HG02870 (cell line): ENCODE measurements around the gene YLPM1.

Source experiments
- ATAC-seq: cut with Tn5 transposase; IDR thresholded peaks from one replicate; pipeline ENCODE4 v1.9.1; 2021; ENCODE audit warnings: mild to moderate bottlenecking, moderate library complexity; ENCODE audit not compliant: unreplicated experiment

The YLPM1 gene

DNA sequence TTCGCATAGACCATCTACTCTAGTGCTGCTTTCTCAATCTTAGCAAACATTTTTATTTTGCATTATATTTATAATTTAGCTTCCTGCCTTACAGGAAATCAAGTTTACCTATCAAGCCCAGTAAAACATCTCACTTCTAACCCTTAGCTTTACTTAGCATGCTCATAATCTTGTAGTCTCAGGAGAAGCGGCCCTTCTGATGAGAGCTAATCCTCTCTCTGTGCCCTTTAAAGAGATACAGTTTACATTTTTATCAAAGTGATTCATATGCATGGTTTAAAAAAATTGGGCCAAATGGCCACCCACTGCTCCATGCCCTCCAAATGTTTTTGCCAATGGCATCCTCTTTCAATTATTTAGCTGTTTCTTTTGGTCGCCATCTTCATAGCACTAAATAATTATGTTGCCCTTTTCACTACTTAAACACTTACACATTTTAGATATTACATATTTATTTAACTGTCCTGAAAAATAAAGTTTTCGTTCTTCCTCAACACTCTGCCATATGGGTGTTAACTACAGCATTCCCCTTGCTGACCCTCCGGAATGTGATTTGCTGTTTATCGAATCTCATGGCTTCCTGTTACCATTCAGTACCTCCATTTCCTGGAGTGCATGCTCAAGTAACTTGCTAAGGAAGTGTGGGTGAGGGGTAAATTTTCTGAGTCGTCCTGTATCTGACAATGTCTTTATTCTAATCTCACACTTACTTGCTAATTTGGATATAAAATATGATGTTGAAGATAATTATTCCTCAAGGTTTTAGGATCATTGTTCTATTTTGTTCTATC is 29.3 kb downstream of the YLPM1 start:
- no peak for ATAC-seq

GRCh38 chr14:74793506-74794155 is 30.5 kb downstream of the YLPM1 start:
- no peak for ATAC-seq

GRCh38 chr14:74794947-74795346 is 31.8 kb downstream of the YLPM1 start:
- no peak for ATAC-seq

GRCh38 chr14:74799765-74800164 is 36.6 kb downstream of the YLPM1 start:
- no peak for ATAC-seq

GRCh38 chr14:74800780-74801179 is 37.7 kb downstream of the YLPM1 start:
- ATAC-seq: no peak

DNA sequence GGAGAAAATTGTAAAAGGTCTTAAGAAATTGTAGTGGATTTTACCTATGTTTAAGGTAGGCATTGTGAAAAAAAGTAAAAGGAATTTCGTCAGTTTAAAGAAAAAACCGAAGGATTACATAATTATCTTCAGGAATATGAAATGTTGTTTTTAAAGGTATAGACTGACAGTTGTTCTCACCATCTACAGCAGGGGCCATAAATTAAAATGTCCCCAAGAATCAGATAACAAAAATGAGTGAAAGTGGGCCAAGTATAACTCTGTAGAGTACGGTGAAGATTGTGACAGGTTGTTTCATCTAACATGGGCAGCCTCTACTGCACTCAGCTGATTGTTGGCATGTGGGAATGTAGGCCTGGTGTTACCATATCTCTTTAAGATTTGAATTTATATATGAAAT is 38.3 kb downstream of the YLPM1 start:
- ATAC-seq: no peak

DNA sequence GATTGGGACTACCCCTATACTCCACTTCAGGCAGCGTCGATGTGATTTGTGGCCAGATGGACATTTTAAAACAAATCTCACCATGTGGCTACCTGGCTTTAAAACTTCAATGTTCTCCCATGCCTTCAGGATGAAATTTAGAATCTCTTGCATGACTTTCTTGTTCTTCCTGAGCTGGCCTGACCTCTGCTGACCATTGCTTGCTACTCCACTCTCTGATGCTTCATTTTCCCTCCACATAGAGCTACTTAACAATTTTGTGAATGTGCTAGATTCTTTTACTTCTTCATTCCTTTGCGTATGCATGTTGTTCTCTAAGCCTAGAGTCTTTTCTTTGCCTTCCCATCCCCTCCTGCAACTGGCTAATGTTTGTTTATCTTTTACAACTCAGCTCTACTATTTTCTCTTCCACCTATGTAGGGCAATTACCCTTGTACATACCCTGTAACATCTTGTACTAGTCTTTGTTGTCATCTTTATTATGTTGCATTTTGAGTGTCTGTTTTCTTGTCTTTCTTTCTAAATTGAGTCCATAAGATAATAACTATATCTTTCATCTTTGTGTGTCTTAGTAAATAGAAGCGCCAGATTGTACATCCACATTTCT is 41.2 kb downstream of the YLPM1 start:
- no peak for ATAC-seq

DNA sequence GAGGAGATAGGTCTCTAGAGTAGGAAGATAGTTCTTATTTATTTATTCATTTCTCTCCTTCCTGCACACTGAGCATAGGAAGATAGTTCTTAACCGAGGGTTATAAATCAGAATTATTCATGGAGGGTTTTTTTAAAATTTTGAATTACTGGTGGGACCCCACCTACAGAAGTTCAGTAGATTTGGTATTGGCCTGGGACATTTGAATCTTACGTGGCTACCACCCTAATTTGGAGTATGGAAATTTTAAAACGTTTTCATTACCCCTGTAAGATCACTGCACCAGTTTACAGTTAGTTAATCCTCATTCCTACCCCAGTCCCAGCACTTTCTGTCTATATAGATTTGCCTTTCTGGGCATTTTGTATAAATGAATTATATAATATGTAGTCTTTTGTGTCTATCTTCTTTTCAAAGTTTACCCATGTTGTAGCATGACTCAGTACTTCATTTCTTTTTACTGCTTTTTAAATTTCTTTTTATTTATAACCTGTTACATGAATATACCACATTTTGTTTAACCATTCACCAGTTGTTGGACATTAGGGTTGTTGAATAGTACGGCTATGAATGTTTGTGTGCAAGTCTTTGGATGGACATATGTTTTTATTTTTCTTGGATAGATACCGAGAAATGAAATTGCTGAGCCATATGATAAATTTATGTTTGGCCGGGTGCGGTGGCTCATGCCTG is 44.9 kb downstream of the YLPM1 start:
- no peak for ATAC-seq

DNA sequence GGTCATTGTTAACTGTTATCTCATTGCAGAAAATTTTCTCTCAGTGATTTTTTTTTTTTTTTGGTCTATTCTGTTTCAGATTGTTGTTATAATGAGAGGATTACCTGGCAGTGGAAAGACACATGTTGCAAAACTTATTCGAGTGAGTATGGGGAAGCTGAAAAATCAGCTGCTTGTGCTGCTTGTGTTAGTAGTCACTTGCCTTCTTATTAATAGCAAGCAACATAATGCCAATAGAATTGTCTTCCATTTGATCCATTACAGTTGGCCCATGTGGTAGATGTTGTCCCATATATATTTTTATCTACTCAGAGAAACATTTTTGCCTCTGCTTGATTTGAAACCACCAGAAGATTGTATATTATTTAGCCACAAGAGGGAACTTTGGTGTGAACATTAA is 53.0 kb downstream of the YLPM1 start:
- no peak for ATAC-seq

GRCh38 chr14:74820288-74820687 is 57.2 kb downstream of the YLPM1 start:
- ATAC-seq: no peak

- ATAC-seq: no peak
Measured at GRCh38 chr14:74821267-74821915, 58.3 kb downstream of the YLPM1 start.

GRCh38 chr14:74824997-74825396 is 61.9 kb downstream of the YLPM1 start:
- no peak for ATAC-seq

- ATAC-seq: no peak
Measured at GRCh38 chr14:74826574-74826973, 63.5 kb downstream of the YLPM1 start.

DNA sequence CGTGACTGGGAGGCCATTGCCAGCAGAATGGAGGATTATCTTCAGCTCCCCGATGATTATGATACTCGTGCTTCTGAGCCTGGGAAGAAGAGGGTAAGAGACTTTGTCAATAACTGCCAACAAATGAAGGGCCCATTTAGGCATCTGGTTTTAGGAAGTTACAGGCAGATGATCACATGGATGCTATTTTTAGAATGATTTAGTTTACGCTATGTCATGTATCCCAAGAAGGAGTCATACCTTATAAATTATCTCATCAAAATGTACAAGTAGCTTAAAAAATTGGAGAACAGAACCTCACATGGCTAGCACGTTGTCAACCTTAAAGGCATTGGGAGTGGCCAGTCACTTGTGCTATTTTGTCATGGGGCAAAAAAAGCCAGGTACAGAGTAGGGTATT is 66.1 kb downstream of the YLPM1 start:
- ATAC-seq: no peak

DNA sequence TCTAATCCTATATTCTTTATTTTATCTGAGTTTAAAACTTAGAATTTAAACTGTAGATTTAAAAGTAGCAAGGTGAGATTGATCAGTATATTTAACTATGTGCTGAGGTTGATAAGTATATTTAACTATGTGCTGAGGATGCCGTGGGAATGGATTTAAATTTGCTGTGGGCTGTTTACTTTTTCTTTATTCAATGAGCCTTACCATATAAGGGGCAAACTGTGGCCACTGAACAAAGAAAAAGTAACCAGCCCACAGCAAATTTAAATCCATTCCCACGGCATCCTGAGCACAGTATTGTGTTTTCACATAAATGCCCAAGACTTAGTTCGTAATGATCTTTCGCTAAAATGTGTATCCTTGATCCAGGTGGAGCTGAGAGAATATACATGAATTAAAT is 69.7 kb downstream of the YLPM1 start:
- no peak for ATAC-seq

GRCh38 chr14:74834692-74835392 is 71.7 kb downstream of the YLPM1 start:
- ATAC-seq: no peak

DNA sequence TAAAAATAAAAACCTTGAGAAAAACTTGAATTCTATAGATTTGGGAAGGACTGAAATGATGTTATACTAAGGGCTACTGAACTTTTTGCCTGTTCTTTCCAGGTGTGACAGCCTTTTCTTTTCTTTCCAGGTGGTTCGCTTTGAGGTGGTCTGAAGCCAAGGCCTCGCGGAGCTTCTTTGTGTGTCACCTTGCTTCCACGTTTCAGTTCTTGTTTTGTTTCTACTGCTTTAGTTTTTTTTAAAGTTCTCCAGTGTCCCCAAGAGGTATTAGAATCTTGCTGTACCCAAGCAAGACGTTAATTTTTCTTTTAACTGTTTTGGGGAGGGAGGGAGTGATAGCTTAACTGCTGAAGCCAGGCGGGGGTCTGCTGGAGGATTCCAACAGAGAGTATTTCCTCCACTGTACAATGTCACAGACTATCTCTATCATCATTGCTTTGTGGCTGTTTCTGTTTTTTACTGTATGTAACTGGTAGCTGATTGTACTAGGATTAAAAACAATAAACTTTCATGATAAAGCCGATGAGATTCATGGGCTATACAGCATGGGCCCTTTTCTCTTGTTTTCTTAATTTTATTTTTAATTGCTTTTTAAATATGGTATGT is 72.6 kb downstream of the YLPM1 start:
- ATAC-seq: no peak

DNA sequence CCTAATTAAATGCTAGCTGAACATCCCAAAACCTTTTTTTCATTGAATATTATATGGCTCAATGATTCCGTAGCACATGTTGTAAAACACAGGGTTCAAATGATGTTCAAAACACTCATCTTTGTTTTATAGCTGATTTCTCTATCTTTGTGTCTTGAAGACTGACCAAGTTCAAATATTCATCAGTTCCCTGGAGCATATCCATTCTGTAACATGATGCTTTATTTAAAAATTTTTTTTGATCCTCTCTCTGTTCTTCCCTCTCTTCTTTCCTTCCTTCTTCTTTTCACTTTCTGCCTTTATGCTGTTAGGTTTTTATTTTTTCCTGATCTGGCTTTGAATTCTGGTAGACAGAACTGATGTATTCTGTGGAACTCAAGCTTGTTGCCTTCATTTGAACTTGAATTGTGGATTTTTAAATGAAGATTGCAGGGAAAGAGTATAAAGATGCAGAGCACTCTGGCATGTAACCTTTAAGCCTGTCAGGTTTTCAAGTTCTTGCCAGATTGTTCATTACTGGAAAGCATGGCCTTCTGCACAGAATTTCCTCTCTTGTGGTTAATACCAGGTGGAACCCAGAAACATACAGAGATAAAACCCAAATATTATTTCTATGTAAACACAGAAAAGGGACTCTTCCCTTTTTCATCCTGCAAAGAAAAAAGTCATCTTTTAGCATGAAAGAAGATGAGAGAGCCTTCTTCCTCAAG is 73.3 kb downstream of the YLPM1 start:
- ATAC-seq: no peak

DNA sequence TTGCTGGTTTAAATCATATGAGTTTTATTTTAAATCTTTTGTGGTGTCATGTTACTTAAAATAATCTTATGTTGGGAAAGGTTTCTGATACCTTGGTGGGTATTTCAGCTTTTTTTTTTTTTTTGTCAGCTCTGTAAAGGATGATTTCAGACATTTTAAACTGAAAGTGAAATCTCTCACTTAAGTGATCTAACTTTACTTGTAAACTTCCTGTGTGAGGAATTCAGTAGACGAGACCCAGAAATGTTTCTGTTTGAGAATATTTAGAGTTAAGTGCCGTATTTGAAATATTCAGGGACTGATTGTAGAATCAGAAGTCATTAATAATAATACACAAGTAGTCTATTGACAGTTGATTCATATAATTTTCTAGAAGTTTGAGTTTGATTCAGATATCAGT is 75.0 kb downstream of the YLPM1 start:
- ATAC-seq: no peak
